8988T (cell line): ENCODE data around the gene SLAMF8.
A peak's percentile ranks its signal among the peaks of the same experiment; 100 is the strongest.

Experiments used
- DNase-seq: peaks from one replicate; pipeline ENCODE4 v3.0.0; 2011

Gene SLAMF8

DNA sequence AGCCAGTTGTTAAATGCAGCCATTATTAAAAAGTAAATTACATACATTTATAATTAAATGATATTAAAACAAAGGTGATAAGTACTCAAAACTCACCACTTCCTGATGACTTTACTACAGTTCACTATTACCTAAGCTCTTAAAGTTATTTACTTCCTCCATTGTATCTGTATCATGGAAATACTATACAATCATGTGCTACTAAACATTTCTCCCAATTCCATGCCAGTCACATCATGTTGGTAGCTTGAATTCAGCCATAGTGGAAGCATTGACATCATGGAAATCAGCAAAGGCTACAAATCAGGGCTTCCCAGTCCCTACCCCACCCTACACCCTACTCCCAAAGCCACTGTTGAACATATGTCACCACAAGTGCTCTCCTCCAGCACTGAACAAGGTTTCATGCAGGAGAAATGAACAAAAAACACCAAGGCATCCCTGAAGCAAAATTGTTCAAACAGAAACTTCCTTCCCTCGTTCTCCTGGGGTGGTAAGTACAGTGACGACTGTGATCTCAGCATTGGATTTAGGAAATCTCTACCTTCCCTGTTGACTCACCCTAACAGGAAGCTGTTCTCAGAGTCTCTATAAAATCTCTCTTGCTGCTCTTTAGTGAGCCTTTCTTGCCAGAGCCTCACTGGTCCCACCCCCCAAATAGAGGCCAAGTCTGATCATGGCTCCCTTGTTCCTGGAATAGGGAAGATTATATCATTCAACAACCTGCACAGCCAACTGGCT, 23.1 kb downstream of the SLAMF8 start:
- no peak for DNase-seq

- DNase-seq: no peak
Measured at GRCh38 chr1:159851407-159851806, 24.7 kb downstream of the SLAMF8 start.

DNA sequence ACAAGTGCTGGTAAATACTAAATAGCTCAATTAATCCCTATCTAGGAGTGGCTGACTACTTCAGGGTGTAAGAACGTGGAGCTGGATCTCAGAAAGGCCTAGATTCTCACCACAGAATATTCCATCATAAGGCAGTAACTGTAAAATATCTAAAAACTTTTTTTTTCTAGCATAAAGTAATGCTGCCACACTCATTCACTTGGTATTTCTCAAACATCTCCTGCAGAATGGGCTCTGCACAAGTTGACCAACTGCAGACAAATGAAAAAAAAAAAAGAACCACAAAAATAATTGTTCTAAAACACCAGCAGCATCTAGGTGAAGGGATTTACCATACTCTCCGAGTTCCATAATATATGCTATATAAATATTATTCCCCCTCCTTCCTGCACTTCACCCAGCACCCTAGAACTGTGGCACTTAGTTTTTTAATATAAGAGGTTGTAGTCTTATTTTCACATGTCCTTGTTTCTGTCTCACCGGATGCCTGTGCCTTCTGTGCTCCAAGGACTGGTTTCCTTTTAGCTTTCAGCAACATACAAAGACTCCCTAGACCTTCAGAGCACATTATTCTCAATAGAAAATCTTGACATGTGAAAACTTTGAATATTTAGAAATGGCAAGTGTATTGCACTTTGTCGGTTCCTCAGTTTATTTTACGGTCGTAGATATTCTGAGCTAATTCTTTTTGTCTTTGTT, 26.9 kb downstream of the SLAMF8 start:
- DNase-seq: no peak

GRCh38 chr1:159854116-159854692, 27.5 kb downstream of the SLAMF8 start:
- DNase-seq: peak; percentile 51

- peak; percentile 79 for DNase-seq
Measured at GRCh38 chr1:159854693-159855192, 28.1 kb downstream of the SLAMF8 start.

DNA sequence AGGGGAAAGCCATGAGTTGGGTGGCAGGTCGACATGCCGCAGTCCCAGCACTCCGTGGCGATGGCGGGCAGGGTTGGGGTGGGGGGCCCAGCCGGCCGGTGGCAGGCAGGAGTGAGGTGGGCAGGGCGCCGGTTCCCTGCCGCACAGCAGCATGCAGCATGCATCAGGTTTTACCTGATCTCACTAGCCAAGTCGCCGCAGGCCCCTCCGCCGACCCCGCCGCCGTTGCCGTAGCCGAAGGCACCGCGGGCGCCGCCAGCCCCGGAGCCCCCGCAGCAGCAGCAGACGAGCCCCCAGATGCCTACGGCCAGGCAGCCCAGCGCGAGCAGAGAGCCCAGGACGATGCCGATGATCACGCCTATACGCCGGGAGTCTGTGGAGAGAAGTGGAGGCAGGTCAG, 29.0 kb downstream of the SLAMF8 start:
- no peak for DNase-seq

- DNase-seq: no peak
Measured at GRCh38 chr1:159856576-159856975, 29.9 kb downstream of the SLAMF8 start.

GRCh38 chr1:159857889-159858288, 31.2 kb downstream of the SLAMF8 start:
- no peak for DNase-seq

DNA sequence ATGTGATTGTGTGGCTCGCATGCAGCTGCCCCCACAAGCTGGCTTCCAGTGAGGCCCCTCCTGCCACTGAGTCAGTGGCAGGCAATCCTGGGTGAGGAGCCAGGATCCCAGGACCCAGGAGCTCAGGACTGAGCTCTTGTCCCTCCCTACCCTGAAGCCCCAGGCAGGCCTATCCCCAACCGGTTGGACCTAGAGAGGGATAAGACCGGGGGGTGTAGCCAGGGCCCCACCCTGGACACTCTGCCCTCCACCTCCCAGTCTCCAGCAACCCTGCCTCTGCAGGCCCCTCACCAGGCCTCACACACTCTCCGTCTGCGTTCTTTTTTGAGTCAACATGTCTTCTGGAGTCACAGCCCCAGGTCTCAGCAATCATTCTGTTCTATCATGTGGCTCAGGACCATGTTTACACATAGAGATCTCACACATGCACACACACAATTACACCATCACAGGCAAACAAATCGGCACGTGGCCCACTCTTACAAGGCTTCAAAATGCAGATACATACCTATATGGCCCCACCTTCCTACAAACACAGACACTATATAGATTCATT, 33.2 kb downstream of the SLAMF8 start:
- no peak for DNase-seq

DNA sequence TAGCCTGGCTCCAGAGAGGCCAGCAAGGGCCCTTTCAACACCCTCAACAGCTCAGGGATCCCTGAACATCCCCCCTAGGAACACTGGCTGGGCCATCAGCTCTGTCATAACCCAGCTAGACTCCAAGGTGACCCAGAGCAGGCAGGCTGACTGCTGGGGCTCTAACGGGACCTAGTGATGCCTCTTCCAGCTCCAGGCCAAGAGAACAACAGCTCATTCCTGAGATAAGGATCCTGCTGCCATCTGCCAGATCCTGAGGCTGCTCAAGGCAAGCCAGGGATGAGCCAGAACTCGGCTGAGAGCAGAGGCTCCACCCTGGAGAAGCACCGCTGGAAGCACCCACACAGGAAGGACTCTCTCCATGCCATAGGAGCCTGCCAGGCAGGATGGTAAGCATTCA, 33.8 kb downstream of the SLAMF8 start:
- DNase-seq: no peak

DNA sequence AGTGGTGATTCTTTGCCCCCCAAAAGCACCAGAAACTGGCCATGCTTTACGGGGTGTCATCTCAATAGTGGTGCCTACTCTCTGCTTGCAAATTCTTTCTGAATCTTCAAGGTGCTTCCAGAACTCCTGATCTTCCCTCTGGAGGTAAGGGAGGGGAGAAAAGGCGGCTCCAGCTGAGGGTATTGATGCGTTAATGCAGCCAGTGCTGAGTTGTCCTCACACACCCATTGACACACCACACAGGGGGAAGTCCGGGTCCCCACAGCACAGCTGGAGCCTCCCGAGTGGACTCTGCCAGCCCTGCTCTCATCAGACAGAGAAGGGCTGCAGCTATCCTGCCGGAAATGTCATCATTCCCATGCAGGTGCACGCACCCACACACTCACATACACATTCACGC, 34.5 kb downstream of the SLAMF8 start:
- DNase-seq: no peak

DNA sequence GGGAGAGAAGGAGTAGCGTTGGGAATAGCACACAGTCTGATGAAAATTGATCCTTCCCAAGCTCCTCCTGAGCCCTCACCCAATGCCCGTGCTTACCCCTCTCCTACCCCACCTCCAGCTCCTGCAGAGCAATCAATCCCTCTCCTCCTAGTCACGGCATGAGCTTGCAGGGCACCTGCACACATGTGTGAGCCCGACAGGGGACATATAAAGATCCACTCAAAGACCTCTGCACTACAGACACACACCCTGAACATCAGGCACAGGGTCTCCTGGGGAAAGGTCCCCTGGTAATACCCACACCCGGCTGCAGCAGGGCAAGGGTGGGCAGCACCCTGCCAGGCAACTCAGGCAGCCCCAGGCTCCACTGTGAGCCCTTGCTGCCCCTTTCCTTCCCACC, 35.4 kb downstream of the SLAMF8 start:
- DNase-seq: no peak

- DNase-seq: no peak
Measured at GRCh38 chr1:159862557-159862956, 35.9 kb downstream of the SLAMF8 start, which contains the start of gene VSIG8. Gene VSIG8 (minus strand): TSS chr1:159862657. CDS start chr1:159862521, 136 bp downstream.

DNA sequence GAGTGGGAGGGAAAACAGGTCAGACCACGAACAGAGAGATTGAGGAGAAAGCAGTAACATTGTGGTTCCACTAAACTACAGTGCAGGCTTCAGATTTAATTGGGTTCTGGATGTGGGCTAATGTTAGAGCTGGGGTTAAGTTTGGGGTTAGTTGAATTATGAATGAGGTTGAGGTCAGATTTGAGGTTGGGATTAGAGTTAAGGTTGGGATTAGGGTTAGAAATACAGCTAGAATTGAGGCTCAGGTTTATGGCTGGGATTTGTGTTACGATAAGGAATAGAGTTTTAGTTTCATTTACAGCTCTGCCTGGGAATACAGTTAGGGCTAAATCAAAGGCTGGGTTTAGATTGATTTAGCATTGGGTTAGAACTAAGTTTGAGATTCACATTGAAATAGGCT, 37.6 kb downstream of the SLAMF8 start:
- DNase-seq: no peak

DNA sequence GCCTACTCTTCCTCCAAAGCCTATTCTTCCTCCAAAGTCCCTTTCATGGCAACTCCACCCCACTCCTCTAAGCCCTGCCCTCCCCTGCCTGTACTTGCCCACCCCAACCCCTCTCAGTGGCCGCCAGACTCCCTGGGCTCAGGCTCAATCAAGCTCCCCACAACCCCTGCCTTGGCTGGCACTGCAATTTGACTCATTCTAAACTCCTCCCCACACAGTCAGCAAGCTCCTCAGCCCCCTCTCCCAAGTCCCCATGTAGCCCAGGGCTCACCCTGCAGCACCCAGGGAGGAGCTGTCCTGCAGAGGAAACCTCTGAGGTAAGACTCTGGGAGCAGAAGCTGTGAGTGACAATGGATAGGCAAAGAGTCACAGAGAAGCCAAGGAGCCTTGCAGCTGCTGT, 39.4 kb downstream of the SLAMF8 start:
- no peak for DNase-seq

DNA sequence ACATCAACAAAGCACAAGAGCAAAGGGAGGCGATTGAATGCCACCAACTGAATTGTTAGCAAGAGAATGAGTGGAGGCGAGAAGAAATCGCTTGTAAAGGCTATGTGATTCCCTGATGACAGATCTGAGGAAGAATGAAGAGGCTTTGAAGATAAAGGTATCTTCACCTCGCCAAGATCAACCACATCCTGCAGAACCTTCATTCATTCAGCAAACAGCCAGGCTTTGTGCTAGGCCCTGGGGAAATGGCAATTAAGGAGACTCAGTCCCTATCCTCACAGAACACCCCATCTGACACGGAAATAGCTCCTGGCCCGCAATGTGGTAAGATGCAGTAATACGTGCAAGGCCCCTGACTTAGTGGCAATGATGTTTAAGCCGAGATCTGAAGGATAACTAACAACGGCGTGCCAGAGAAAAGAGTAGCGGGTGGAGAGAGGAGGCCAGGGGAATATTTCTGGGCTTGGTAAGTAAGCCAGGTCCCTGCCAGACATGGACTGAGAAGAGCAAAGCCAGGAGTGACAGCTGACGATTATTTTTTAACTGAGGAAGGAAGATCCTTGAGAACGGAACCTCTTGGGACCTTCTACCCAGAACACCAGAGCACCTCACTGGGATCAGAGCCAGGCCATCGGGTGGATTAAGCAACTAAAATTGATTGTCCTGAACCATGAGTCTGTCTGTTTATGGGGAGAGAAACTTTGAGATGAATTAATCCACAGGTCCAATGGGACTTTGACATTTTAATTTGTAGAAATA, 40.4 kb downstream of the SLAMF8 start:
- DNase-seq: no peak

DNA sequence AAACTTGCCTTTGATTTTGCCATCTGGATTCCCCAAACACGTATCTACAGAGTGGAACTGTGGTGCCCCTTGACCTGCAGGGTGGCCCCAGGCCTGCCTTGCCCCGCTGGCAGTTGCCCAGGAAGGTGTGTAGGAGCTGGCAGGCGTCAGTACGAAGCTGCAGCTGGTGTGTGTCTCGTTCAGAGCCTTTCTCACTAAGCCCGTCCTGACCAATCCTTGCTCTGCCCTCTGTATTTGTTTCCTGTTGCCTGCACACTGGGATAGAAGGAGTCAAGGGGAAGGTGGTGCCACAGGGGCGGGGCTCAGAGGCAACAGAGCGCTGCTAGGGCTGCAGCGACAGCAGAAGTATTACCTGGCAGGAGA, 41.0 kb downstream of the SLAMF8 start:
- DNase-seq: no peak

DNA sequence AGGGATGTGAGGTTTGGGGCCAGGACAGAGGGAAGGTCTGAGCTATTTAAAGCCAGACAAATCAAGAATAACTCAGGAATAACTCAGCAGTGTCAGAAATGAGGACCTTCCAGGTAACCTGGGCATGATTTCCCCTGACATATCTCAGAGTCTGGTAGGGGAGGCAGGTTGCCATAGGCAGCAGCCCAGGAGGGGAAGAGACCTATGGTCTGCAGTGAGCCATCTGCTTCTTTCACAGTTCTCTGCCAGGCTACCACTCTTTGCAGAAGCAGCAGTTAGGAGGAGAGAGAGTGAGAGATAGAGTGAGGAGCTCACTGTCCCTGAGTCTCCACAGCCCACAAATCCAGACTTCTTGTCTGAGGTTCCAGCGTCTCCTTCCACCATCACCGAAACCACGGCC, 42.1 kb downstream of the SLAMF8 start:
- no peak for DNase-seq

- no peak for DNase-seq
Measured at GRCh38 chr1:159869173-159869572, 42.5 kb downstream of the SLAMF8 start.

DNA sequence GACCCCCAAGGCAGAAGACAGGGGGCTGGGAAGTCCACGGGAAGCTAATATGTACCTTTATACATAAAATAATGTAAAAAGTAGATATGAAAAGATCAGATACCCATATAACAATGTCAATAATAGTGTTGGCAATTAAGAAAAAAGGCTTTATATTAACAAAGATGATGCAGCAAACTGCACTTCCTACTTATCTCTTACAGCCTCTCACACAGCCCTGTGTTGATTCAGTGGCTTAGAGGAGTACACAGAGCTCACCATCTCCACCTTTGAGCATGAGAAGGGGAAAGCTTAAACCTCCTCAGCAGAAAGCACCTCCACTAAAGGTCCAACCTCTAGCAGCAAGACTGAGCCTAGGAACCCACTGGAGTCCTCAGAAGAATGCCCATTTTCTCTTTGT, 42.9 kb downstream of the SLAMF8 start:
- no peak for DNase-seq

DNA sequence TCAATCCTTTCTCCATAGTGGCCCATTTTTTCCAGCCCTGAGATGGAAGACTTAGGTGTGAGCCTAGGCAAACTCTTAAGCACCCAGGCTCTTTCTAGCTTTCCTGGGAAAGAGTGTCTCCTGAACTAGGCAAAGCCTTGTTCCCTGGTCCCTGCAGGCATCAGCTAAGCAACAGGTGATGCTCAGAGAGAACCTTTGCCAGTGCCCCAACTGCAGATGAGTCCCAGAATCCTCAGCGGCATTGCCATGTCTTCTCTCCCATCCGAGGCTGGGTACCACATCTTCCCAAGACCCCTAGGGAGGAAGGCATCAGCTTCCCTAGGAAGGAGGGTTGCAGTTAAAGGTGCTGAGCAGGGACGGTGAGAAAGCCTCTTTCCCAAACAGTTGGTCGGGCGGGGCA, 44.0 kb downstream of the SLAMF8 start:
- DNase-seq: no peak

- no peak for DNase-seq
Measured at GRCh38 chr1:159872891-159873290, 46.2 kb downstream of the SLAMF8 start.

- DNase-seq: no peak
Measured at GRCh38 chr1:159873530-159874143, 47.0 kb downstream of the SLAMF8 start.
